H1 (cell line): ENCODE measurements around the gene TRPC4. TPM values are rescaled to one million over a fixed set of nuclear protein-coding genes. Genes with fewer than 3 reads are reported as not detected.

Source experiments
- MAX ChIP-seq: IDR thresholded peaks from 2 replicates; pipeline ENCODE4 v1.6.1; 2012; ENCODE audit warnings: inconsistent platforms
- polyA plus RNA-seq, 7 experiments: library from polyadenylated mRNA; depleted of rRNA in 3 of 7; stranded (reverse) in 5 of 7; unstranded in 2 of 7; fragments of >200 nt in 5 of 7; fragments of 200-250 nt in 2 of 7; gene quantifications; 1 replicate in 5 of 7; 2 replicates in 1 of 7; 4 replicates in 1 of 7; pipeline versions ENCODE4 v1.2.1 to v1.2.3, GENCODE V29; 2011 to 2013; ENCODE audit warnings: missing spikeins in 2 of 7, mixed read lengths in 2 of 7
- total RNA-seq: library from RNA; stranded (reverse); fragmentation: NEBNext Ultra II Directional; extraction: Animal tissue kit (Norgen Biotek cat#: 25700); gene quantifications from 2 replicates; pipeline ENCODE4 v1.2.1, GENCODE V29; 2021

The TRPC4 gene
- total and polyA plus RNA-seq, 2 of the 8 experiments (the other 6 are each of a cell fraction or from before 2014, with no cell fraction given) = 12.3 to 14.7 TPM

- TF ChIP-seq MAX = no peak
These were observed 237.3 kb downstream of the TRPC4 start (continued) for GRCh38 chr13:37632294-37632693.
